ENCODE measurements around the gene SMAD2.
"Not testable (repeated sequence)": the region's sequence is repeated elsewhere in the genome, so short reads cannot be mapped to it uniquely, and the experiment has no call there.

Gene SMAD2

GRCh38 chr18:47930199-47930930 lies at the start of gene SMAD2:
TSS of gene SMAD2 (minus strand) at chr18:47930659. CDS start at chr18:47896756, 33,903 bp downstream.
- peak; percentile 35 for DNase-seq (ENCODE audit: low read depth)

DNA sequence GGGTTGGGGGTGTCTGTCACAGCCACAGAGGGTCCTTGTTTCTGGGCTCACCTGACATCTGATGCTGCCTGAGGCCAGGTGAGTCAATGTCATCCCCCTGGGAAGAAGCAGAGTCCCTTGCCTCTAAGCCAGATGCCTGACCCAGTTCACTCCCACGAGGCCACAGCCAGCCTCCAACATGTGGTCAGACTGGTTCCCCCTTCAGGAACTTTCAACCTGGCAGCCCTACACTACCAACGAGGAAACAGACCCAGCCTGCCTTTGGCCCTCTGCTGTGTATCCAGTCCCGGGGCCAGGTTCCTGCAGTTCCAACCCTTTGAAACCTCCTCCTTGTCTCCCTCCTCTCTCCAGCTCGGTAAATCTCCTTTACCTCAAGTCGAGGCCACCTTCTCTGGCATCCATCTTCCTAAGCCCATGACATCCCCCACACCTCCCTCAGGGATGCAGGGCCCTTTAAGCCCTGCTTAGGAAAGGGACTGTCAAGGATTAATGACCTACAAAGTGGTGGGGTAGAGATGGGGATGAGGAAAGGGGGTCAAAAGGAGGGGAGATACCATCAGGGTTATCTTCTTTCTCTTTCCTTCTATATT lies 49.2 kb upstream of the SMAD2 start:
- no peak for DNase-seq (ENCODE audit: low read depth)

GRCh38 chr18:47978603-47979002 lies 48.1 kb upstream of the SMAD2 start:
- DNase-seq (ENCODE audit: low read depth), result no peak

- DNase-seq (ENCODE audit: low read depth), result no peak
These were observed 47.7 kb upstream of the SMAD2 start for GRCh38 chr18:47978141-47978540.

DNA sequence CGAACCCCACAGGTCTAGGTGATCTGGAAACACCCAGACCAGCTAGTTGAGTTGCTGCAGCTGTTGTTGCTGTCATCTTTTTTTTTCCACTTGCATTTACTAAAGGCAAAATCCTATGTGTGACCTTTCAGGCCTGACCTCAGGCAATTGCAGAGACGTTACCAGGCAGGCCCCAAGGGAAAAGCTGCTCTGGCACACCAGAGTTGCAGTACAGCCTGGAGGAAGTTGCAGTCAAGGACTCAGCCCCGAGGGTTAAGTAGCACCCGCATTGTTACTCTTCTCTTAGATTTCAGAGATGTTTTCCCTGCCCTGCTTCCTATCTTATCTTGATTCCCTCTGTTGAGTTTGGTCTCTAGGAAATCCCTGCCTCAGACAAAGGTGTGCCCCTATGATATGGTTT lies 45.2 kb upstream of the SMAD2 start:
- DNase-seq (ENCODE audit: low read depth), result no peak

GRCh38 chr18:47975105-47975504 lies 44.6 kb upstream of the SMAD2 start:
- DNase-seq (ENCODE audit: low read depth), result no peak

DNA sequence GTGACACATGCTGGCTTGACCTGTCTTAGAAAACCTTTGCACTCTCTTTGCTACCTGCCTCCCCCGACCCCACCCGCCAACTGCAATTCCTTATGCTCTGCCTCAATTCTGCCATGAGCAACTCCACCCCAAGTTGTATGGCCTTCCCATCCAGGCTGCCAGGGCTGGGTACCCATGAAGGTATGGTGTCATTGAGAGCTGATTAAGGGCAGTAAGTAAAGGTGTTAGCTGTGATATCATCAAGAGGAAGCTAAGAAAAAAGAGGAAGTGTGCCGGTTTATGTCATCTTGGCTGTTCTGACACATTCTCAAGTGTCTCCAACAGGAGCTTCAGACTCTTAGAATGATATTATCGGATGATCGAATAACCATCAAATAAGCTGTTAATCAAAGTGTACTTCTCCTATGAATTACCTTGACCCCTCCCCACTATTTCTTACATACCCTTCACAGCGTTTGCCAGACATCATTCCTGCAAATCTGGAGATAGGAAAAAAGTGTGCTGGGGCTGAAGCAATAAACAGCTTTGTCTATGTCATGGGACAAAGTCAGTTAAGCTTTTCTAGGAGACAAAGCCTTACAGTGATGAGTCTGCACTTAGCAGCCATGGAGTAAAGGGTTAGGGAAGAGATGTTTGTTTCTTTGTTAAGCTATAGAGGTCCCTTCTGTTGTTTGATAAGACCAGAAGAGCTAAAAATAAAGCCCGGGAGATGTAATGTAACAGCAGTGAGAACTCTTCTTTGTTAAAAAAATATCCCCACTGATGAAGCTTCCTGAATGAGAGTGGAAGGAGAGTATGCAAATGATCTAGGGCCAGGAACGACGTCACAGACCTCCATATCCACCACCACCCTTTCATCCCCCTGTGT lies 40.4 kb upstream of the SMAD2 start:
- no peak for DNase-seq (ENCODE audit: low read depth)

GRCh38 chr18:47969816-47970215 lies 39.4 kb upstream of the SMAD2 start:
- no peak for DNase-seq (ENCODE audit: low read depth)

DNA sequence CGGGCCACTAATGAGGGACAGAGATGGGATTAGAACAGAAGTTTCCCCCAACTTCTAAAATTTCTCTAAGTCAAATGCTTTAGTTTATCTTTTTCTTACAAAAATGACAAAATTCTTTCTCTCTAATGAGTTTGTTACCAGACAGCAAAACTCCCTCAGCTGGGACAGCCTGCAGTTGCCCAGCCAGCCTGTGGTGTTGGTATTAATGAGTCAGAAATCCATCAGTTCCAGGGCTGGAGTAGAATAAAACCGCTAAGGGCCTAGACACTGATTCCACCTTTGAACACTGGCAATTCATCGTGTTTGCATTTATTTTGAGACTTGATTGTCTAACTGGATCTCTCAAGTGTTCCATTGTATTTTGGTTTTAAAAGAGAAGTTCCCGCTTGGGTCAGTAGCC lies 38.3 kb upstream of the SMAD2 start:
- no peak for DNase-seq (ENCODE audit: low read depth)

- DNase-seq (ENCODE audit: low read depth), result no peak
These were observed 37.7 kb upstream of the SMAD2 start for GRCh38 chr18:47968006-47968676.

DNA sequence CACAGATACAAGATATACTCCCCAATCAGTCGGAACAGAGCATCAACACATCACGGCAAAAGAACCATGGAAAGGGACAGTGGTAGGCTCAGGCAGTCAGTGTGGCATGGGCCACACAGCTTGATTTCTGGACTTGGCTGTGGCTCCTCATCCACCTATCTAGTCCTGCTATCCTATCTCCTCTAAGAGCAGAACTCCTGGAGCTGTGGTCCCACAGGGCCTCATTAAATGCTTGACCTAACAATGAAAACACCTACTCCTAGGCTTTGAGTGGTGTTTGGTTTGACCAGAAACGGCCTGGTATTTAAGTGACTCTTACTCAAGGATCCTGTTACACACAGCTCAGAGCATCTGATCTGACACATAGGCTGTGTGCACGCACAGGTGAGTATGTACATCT lies 33.6 kb upstream of the SMAD2 start:
- no peak for DNase-seq (ENCODE audit: low read depth)

GRCh38 chr18:47961003-47961402 lies 30.5 kb upstream of the SMAD2 start:
- DNase-seq (ENCODE audit: low read depth), result not testable (repeated sequence)

GRCh38 chr18:47953471-47953931 lies 23.0 kb upstream of the SMAD2 start:
- peak; percentile 49 for DNase-seq (ENCODE audit: low read depth)

GRCh38 chr18:47950511-47950910 lies 20.1 kb upstream of the SMAD2 start:
- DNase-seq (ENCODE audit: low read depth), result no peak

DNA sequence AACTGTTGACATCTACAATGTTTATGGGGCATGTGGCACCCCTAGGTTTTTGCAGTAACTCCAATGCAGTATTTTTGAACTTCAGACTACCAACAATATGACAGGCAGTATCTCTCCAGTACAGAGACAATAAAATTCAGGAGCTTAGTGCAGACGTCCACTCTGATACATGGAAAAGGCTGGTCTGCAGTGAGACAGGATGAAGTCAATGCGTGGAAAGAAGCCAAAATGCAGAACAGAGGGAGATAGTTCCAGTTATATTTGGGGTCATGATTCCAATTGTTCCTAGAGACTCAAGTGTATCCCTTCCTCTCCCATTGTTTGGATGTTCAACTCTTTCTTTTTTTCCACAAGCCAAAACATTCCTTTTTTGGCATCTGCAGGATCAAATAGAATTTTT lies 18.7 kb upstream of the SMAD2 start:
- no peak for DNase-seq (ENCODE audit: low read depth)

GRCh38 chr18:47946889-47947288 lies 16.4 kb upstream of the SMAD2 start:
- DNase-seq (ENCODE audit: low read depth), result no peak

DNA sequence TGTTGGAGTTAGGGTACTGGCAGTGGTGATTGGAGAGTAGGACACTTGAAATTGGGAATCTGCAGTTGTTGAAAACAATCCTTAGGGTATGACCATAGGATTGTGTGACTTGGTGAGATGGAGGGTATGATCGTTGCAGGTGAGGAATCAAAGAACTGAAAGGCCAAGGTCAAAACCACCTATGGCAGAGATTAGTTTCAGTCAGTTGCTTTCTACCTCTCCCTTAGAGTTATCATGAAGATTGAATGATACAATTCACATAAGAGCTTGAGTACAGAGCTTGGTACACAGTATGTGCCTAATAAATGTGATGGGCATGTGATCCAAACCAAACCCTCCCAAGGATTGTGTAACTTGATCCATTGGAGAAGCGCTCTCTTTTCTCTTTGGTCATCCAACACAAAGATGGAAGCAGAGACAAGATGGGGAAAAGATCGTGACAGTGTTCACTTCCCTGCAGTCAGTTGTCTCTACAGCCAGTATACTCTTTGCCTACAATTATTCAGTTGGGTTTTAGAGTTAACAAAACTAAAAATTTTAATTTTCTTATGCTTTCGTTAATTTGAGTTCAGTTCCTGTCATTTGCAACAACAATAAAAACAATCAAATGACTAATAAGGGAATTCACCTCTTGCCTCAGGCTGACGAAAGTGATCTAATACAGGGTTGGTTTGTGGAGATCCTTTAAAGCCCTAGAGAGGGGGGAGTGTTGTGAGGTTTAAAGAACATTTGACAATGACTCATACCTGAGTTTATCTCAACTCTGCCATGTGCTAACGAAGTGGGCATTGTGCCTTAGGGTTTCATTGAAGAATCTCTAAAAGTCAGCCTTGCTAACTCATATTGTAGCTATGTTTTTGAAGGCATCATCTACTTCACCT lies 14.8 kb upstream of the SMAD2 start:
- no peak for DNase-seq (ENCODE audit: low read depth)

DNA sequence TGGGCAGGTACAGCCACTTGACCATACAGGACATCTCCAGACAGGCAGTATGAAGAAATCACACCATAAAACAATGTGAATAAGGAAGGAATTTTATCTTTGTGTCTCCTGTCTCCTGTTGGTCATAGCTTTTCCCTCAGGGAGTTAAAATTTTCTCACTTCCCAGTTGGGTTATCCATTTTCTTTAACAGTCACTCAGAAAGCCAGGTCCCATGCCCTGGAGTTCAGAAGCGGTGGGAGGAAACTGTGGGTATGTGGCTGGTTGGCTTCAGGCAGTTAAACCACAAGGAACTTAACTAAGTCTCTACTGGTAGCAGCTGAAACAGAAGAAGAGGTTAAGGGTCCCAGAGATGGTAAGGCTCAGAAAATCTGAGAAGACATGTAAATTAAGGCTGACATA lies 6.5 kb upstream of the SMAD2 start:
- no peak for DNase-seq (ENCODE audit: low read depth)

GRCh38 chr18:47935321-47936055 lies 5.0 kb upstream of the SMAD2 start:
- DNase-seq (ENCODE audit: low read depth), result no peak

DNA sequence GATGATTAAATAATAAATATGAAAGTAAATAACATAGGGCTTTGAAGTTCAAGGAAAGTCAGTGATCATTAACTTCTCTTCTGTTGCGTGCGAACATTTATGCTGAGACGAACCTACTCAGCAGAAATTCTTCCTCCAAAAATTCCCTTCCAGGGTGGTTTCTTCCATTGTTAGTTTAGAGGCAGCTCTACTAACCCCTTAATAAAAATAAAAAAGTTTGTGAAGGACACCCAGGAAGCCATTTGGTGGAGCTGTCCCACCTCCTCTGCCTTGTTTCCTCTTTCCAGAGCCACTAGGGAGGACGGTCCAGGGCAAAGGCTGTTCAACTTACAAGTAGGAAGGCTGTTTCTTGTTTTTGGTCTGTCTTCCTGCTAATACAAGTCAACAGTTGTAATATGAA lies 2.1 kb upstream of the SMAD2 start:
- no peak for DNase-seq (ENCODE audit: low read depth)

DNA sequence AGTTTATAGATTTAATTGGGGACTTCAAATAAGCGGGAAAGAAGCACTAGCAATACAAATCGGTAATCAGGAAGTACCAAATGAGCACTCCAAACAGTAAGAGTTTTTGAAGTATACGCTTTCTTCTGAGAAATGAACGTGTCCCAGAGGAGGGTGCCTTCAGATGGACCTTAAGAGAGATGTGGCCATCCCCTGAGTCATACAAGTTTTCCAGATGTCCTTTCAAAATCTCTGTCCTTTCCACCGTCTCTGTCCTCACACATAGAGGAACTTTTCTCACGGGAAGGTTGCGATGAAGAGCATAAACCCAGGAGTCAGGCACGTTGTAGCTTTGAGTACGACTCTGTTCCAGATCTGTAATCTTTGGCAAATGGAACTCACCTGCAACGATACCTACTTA lies 1.7 kb upstream of the SMAD2 start:
- DNase-seq (ENCODE audit: low read depth), result no peak
